HepG2 (cell line): Measurements from ENCODE around the gene SEPTIN2.

Experiments
- EEA1 ChIP-seq: sonication (generic); formaldehyde crosslinking; IDR thresholded peaks from 2 replicates; pipeline ENCODE4 v1.5.1; 2020; ENCODE audit warnings: mild to moderate bottlenecking, missing genetic modification reagents, borderline replicate concordance
- GABPA ChIP-seq, 2 experiments: IDR thresholded peaks; 2 replicates each; pipeline ENCODE4 v1.6.1; 2011 to 2016; ENCODE audit warnings: low read depth in 2 of 2, low read length in 1 of 2, missing biosample characterization in 1 of 2, missing genetic modification characterization in 1 of 2
- TBP ChIP-seq: sonication (generic); formaldehyde crosslinking; IDR thresholded peaks from 2 replicates; pipeline ENCODE4 v1.5.0; 2020; ENCODE audit warnings: missing genetic modification reagents
- ZNF296 ChIP-seq: sonication (generic); formaldehyde crosslinking; conservative IDR thresholded peaks from 2 replicates; pipeline ENCODE4 v1.5.0; 2020; ENCODE audit warnings: mild to moderate bottlenecking, missing genetic modification reagents
- ZNF383 ChIP-seq: sonication (generic); formaldehyde crosslinking; IDR thresholded peaks from 2 replicates; pipeline ENCODE4 v1.4.0; 2020; ENCODE audit warnings: missing genetic modification reagents, mild to moderate bottlenecking, borderline replicate concordance
- ZNF510 ChIP-seq: sonication (generic); formaldehyde crosslinking; IDR thresholded peaks from 2 replicates; pipeline ENCODE4 v1.4.0; 2020; ENCODE audit warnings: low read depth, mild to moderate bottlenecking, missing genetic modification reagents
- TF ChIP-seq, protein P1 (sequence below): sonication (generic); formaldehyde crosslinking; IDR thresholded peaks from 2 replicates; pipeline ENCODE4 v1.5.0; 2020; ENCODE audit warnings: missing genetic modification reagents, mild to moderate bottlenecking, borderline replicate concordance
- TF ChIP-seq, protein P2 (sequence below): sonication (generic); formaldehyde crosslinking; IDR thresholded peaks from 2 replicates; pipeline ENCODE4 v1.4.0; 2020; ENCODE audit warnings: missing genetic modification reagents
- TF ChIP-seq, protein P3 (sequence below): sonication (generic); formaldehyde crosslinking; IDR thresholded peaks from 2 replicates; pipeline ENCODE4 v1.5.0; 2020; ENCODE audit warnings: mild to moderate bottlenecking, missing genetic modification reagents, moderate library complexity

DNA sequence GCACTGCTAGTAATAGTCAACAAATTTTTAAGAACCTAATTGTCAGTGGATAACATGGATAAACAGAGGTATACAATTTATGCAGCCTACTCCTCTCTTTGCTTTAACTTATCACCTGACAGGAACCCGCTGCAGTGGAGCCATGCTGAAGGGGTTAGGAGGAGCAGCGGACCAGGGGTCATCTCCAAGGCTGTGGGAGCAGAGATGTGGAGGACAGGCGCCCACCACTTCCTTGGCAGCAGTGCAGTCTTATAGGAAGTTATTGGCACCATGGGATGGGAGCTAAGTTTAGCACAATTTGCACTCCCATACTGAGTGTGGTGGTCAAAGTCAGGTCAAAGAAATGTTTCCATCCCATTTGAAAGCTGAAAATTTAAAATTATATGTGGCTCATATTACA, 35.9 kb upstream of the SEPTIN2 start:
- TF ChIP-seq EEA1 (CRISPR knock-in tag), result no peak
- TF ChIP-seq TBP (CRISPR knock-in tag), result no peak
- TF ChIP-seq, protein P1, sequence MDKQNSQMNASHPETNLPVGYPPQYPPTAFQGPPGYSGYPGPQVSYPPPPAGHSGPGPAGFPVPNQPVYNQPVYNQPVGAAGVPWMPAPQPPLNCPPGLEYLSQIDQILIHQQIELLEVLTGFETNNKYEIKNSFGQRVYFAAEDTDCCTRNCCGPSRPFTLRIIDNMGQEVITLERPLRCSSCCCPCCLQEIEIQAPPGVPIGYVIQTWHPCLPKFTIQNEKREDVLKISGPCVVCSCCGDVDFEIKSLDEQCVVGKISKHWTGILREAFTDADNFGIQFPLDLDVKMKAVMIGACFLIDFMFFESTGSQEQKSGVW (CRISPR knock-in tag), result no peak
- no peak for TF ChIP-seq GABPA (IDR thresholded peaks at IDR 0.05; ENCODE audit: low read depth, low read length)
- no peak for TF ChIP-seq GABPA (CRISPR knock-in tag; IDR thresholded peaks at IDR 0.05; ENCODE audit: low read depth)
- TF ChIP-seq, protein P2, sequence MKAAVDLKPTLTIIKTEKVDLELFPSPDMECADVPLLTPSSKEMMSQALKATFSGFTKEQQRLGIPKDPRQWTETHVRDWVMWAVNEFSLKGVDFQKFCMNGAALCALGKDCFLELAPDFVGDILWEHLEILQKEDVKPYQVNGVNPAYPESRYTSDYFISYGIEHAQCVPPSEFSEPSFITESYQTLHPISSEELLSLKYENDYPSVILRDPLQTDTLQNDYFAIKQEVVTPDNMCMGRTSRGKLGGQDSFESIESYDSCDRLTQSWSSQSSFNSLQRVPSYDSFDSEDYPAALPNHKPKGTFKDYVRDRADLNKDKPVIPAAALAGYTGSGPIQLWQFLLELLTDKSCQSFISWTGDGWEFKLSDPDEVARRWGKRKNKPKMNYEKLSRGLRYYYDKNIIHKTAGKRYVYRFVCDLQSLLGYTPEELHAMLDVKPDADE (CRISPR knock-in tag), result no peak
- no peak for TF ChIP-seq ZNF383 (CRISPR knock-in tag)
- TF ChIP-seq ZNF510 (CRISPR knock-in tag), result no peak
- TF ChIP-seq, protein P3, sequence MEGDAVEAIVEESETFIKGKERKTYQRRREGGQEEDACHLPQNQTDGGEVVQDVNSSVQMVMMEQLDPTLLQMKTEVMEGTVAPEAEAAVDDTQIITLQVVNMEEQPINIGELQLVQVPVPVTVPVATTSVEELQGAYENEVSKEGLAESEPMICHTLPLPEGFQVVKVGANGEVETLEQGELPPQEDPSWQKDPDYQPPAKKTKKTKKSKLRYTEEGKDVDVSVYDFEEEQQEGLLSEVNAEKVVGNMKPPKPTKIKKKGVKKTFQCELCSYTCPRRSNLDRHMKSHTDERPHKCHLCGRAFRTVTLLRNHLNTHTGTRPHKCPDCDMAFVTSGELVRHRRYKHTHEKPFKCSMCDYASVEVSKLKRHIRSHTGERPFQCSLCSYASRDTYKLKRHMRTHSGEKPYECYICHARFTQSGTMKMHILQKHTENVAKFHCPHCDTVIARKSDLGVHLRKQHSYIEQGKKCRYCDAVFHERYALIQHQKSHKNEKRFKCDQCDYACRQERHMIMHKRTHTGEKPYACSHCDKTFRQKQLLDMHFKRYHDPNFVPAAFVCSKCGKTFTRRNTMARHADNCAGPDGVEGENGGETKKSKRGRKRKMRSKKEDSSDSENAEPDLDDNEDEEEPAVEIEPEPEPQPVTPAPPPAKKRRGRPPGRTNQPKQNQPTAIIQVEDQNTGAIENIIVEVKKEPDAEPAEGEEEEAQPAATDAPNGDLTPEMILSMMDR (CRISPR knock-in tag), result no peak
- no peak for TF ChIP-seq ZNF296 (CRISPR knock-in tag)
